ENCODE results near the gene NOC4L.

DNA sequence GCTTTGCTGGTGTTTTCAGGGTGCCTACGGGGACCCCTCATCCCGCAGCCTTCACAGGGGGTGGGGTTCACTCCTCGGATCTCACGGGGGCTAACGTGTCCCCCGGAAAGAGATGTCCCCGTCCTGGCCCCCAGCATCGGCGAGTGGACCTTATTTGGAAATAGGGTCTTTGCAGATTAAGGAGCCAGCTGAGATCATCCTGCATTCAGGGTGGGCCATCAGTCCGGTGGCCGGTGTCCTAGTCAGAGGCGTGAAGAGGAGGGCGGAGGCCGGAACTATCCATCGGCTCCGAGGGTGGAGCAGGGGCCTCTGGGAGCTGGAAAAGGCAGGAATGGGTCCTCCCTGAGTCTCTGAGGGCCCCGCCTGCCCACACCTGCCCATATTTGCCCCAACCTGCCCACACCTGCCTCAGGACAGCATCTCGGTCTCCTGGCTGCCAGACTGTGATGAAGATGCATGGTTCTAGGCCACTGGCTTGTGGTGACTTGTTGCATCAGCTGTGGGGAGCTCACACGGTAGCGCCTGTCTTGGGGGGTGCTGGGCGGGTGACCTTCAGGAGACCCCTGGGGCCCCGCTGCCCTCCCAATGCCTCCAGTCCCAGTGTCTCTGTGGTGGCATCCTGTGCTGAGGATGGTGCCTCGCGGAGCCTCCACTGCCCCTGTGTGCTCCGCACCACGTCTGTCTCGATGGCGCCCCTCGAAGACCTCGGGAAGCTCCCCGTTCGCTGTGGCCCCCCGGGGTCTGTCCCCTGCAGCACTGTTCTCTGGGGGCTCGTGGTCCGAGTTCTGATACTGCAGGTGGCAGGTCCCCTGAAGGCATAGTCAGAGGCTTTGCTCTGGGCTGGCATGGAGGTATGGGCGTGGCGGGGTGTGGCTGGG is 14.7 kb downstream of the NOC4L start:
- no peak for TF ChIP-seq POLR2A (IDR thresholded peaks at IDR 0.05)
- no peak for TF ChIP-seq POLR2AphosphoS5 (IDR thresholded peaks at IDR 0.05)

Measured in spleen (tissue), 3 donors.